Ectodermal cell (in vitro differentiated cells): Measurements from ENCODE around the gene PHC2.

Source experiments
- H3K27ac ChIP-seq: 2 replicates; pipeline ENCODE4 v1.7.0; 2013; ENCODE audit warnings: mild to moderate bottlenecking, low read depth, low read length; ENCODE audit not compliant: insufficient read depth, poor library complexity, severe bottlenecking
- H3K27me3 ChIP-seq: 2 replicates; pipeline ENCODE4 v1.7.0; 2013; ENCODE audit warnings: mild to moderate bottlenecking, low read length; ENCODE audit not compliant: insufficient read depth, control insufficient read depth, poor library complexity, severe bottlenecking
- H3K36me3 ChIP-seq: one replicate; pipeline ENCODE4 v1.7.0; 2013; ENCODE audit warnings: low read length; ENCODE audit not compliant: control insufficient read depth, insufficient read depth
- H3K4me1 ChIP-seq: one replicate; pipeline ENCODE4 v1.7.0; 2013; ENCODE audit warnings: low read length; ENCODE audit not compliant: control insufficient read depth, insufficient read depth
- H3K4me3 ChIP-seq: 2 replicates; pipeline ENCODE4 v1.7.0; 2013; ENCODE audit warnings: low read depth, low read length, control low read depth; ENCODE audit not compliant: insufficient read depth
- H3K9me3 ChIP-seq: 2 replicates; pipeline ENCODE4 v1.7.0; 2013; ENCODE audit warnings: mild to moderate bottlenecking, low read length, moderate library complexity; ENCODE audit not compliant: control insufficient read depth
- WGBS, 2 experiments: methylation state at CpG; one replicate each; pipeline ENCODE4 v1.1.7; 2013; ENCODE audit warnings: missing lambda C conversion rate in 2 of 2; 5-methylcytosine and 5-hydroxymethylcytosine counted together

Gene PHC2

GRCh38 chr1:33335020-33335419 lies 95.9 kb downstream of the PHC2 start:
- H3K4me1 ChIP-seq = peaks cover 51% of the 10 kb centered on the region
- WGBS, 2 experiments = 91% methylated on average over 4 of the region's 4 CpGs
- H3K27ac ChIP-seq = no peak overlapping the region
- no peaks in the 10 kb centered on the region for H3K9me3 ChIP-seq
- peaks cover 43% of the 10 kb centered on the region for H3K36me3 ChIP-seq
- H3K4me3 ChIP-seq = no peak overlapping the region
- H3K27me3 ChIP-seq = no peaks in the 10 kb centered on the region

- WGBS, 2 experiments = 78 to 82% methylated on average over 17 of the region's 17 CpGs
- H3K9me3 ChIP-seq = no peaks in the 10 kb centered on the region
- H3K27ac ChIP-seq = no peak overlapping the region
- H3K4me3 ChIP-seq = no peak overlapping the region
- no peaks in the 10 kb centered on the region for H3K27me3 ChIP-seq
- peaks cover 52% of the 10 kb centered on the region for H3K36me3 ChIP-seq
- H3K4me1 ChIP-seq = peaks cover 42% of the 10 kb centered on the region
These were observed 96.8 kb downstream of the PHC2 start for GRCh38 chr1:33334081-33334552.

- Histone ChIP-seq H3K4me3 (no peak overlapping the region), H3K4me1 (peaks cover 30% of the 10 kb centered on the region), H3K36me3 (peaks cover 62% of the 10 kb centered on the region), H3K27ac (no peak overlapping the region), H3K27me3 (no peaks in the 10 kb centered on the region), H3K9me3 (no peaks in the 10 kb centered on the region)
- WGBS, 2 experiments = 94 to 96% methylated on average over 5 of the region's 5 CpGs
These were observed 98.0 kb downstream of the PHC2 start for GRCh38 chr1:33332881-33333280.

- Histone ChIP-seq H3K4me3 (no peak overlapping the region), H3K36me3 (peaks cover 68% of the 10 kb centered on the region), H3K27ac (no peak overlapping the region), H3K4me1 (peaks cover 25% of the 10 kb centered on the region), H3K27me3 (no peaks in the 10 kb centered on the region), H3K9me3 (no peaks in the 10 kb centered on the region)
- WGBS, 2 experiments = 95% methylated on average over 10 of the region's 10 CpGs
These were observed 98.5 kb downstream of the PHC2 start for GRCh38 chr1:33332357-33332789.

- peaks cover 68% of the 10 kb centered on the region for H3K36me3 ChIP-seq
- H3K9me3 ChIP-seq = no peaks in the 10 kb centered on the region
- WGBS, 2 experiments = 96% methylated on average over 10 of the region's 10 CpGs
- H3K4me1 ChIP-seq = peaks cover 21% of the 10 kb centered on the region
- no peak overlapping the region for H3K27ac ChIP-seq
- H3K27me3 ChIP-seq = no peaks in the 10 kb centered on the region
- no peak overlapping the region for H3K4me3 ChIP-seq
These were observed 99.2 kb downstream of the PHC2 start for GRCh38 chr1:33331444-33332356.

- Histone ChIP-seq H3K27me3 (no peaks in the 10 kb centered on the region), H3K4me3 (no peak overlapping the region), H3K27ac (no peak overlapping the region), H3K36me3 (peaks cover 74% of the 10 kb centered on the region), H3K9me3 (no peaks in the 10 kb centered on the region), H3K4me1 (peaks cover 19% of the 10 kb centered on the region)
- WGBS, 2 experiments = 96% methylated on average over 7 of the region's 7 CpGs
These were observed 100.0 kb downstream of the PHC2 start for GRCh38 chr1:33330906-33331305.

GRCh38 chr1:33330361-33330890 lies 100.5 kb downstream of the PHC2 start:
- 88 to 96% methylated on average over 3 of the region's 3 CpGs for WGBS, 2 experiments
- H3K36me3 ChIP-seq = peaks cover 78% of the 10 kb centered on the region

GRCh38 chr1:33329600-33330305 lies 101.1 kb downstream of the PHC2 start:
- peaks cover 13% of the 10 kb centered on the region for H3K4me1 ChIP-seq
- H3K4me3 ChIP-seq = no peak overlapping the region
- no peak overlapping the region for H3K27ac ChIP-seq
- WGBS, 2 experiments = 91 to 92% methylated on average over 19 of the region's 19 CpGs
- no peaks in the 10 kb centered on the region for H3K27me3 ChIP-seq
- H3K9me3 ChIP-seq = no peaks in the 10 kb centered on the region
- H3K36me3 ChIP-seq = peaks cover 85% of the 10 kb centered on the region

More at GRCh38 chr1:33330361-33330890, 100.5 kb downstream of the PHC2 start:
- H3K27me3 ChIP-seq = no peaks in the 10 kb centered on the region
- no peak overlapping the region for H3K27ac ChIP-seq
- H3K4me1 ChIP-seq = peaks cover 19% of the 10 kb centered on the region
- H3K9me3 ChIP-seq = no peaks in the 10 kb centered on the region
- H3K4me3 ChIP-seq = no peak overlapping the region

GRCh38 chr1:33328817-33329216 lies 102.1 kb downstream of the PHC2 start:
- 95 to 96% methylated on average over 12 of the region's 12 CpGs for WGBS, 2 experiments
- H3K27me3 ChIP-seq = no peaks in the 10 kb centered on the region
- peaks cover 88% of the 10 kb centered on the region for H3K36me3 ChIP-seq
- no peak overlapping the region for H3K27ac ChIP-seq
- H3K9me3 ChIP-seq = no peaks in the 10 kb centered on the region
- H3K4me3 ChIP-seq = no peak overlapping the region
- peaks cover 4% of the 10 kb centered on the region for H3K4me1 ChIP-seq
